ENCODE results near the gene SPATA9.

The SPATA9 gene

GRCh38 chr5:95626701-95627100, 56.1 kb downstream of the SPATA9 start:
- Histone ChIP-seq H3K9me3 (ENCODE audit: low read depth, low read length) (no peaks in the 10 kb centered on the region), H3K36me3 (ENCODE audit: insufficient read depth, low read length) (no peaks in the 10 kb centered on the region), H3K27ac (no peak overlapping the region), H3K9ac (ENCODE audit: insufficient read length) (no peak overlapping the region), H3K4me3 (no peak overlapping the region)
- no peak for TF ChIP-seq POLR2AphosphoS5 (IDR thresholded peaks at IDR 0.05; ENCODE audit: borderline replicate concordance, low read depth, low read length)
- no peak for TF ChIP-seq EZH2 (IDR thresholded peaks at IDR 0.05)
- TF ChIP-seq FOXP2 (optimal IDR thresholded peaks at IDR 0.05; ENCODE audit: control extremely low read depth, extremely low read length, insufficient read depth): no peak
- DNase-seq (ENCODE audit: low read depth, low spot score): no peak

- Histone ChIP-seq H3K9me3 (ENCODE audit: low read depth, low read length) (no peaks in the 10 kb centered on the region), H3K9ac (ENCODE audit: insufficient read length) (no peak overlapping the region), H3K36me3 (ENCODE audit: insufficient read depth, low read length) (no peaks in the 10 kb centered on the region), H3K27ac (no peak overlapping the region), H3K4me3 (no peak overlapping the region)
- DNase-seq (ENCODE audit: low read depth, low spot score): no peak
- no peak for TF ChIP-seq POLR2AphosphoS5 (IDR thresholded peaks at IDR 0.05; ENCODE audit: borderline replicate concordance, low read depth, low read length)
- no peak for TF ChIP-seq EZH2 (IDR thresholded peaks at IDR 0.05)
- no peak for TF ChIP-seq FOXP2 (optimal IDR thresholded peaks at IDR 0.05; ENCODE audit: control extremely low read depth, extremely low read length, insufficient read depth)
Observed at GRCh38 chr5:95624368-95624767, 58.4 kb downstream of the SPATA9 start.

GRCh38 chr5:95623706-95624105, 59.1 kb downstream of the SPATA9 start:
- no peaks in the 10 kb centered on the region for H3K36me3 ChIP-seq (ENCODE audit: insufficient read depth, low read length)
- no peak overlapping the region for H3K27ac ChIP-seq
- no peaks in the 10 kb centered on the region for H3K9me3 ChIP-seq (ENCODE audit: low read depth, low read length)
- DNase-seq (ENCODE audit: low read depth, low spot score): no peak
- TF ChIP-seq EZH2 (IDR thresholded peaks at IDR 0.05): no peak
- no peak overlapping the region for H3K9ac ChIP-seq (ENCODE audit: insufficient read length)
- no peak overlapping the region for H3K4me3 ChIP-seq

- Histone ChIP-seq H3K9me3 (ENCODE audit: low read depth, low read length) (no peaks in the 10 kb centered on the region), H3K36me3 (ENCODE audit: insufficient read depth, low read length) (no peaks in the 10 kb centered on the region), H3K9ac (ENCODE audit: insufficient read length) (no peak overlapping the region), H3K27ac (no peak overlapping the region), H3K4me3 (no peak overlapping the region)
- TF ChIP-seq FOXP2 (optimal IDR thresholded peaks at IDR 0.05; ENCODE audit: control extremely low read depth, extremely low read length, insufficient read depth): no peak
- no peak for TF ChIP-seq EZH2 (IDR thresholded peaks at IDR 0.05)
- no peak for TF ChIP-seq POLR2AphosphoS5 (IDR thresholded peaks at IDR 0.05; ENCODE audit: borderline replicate concordance, low read depth, low read length)
- DNase-seq (ENCODE audit: low read depth, low spot score): no peak
Observed at GRCh38 chr5:95621839-95622629, 60.8 kb downstream of the SPATA9 start.

DNA sequence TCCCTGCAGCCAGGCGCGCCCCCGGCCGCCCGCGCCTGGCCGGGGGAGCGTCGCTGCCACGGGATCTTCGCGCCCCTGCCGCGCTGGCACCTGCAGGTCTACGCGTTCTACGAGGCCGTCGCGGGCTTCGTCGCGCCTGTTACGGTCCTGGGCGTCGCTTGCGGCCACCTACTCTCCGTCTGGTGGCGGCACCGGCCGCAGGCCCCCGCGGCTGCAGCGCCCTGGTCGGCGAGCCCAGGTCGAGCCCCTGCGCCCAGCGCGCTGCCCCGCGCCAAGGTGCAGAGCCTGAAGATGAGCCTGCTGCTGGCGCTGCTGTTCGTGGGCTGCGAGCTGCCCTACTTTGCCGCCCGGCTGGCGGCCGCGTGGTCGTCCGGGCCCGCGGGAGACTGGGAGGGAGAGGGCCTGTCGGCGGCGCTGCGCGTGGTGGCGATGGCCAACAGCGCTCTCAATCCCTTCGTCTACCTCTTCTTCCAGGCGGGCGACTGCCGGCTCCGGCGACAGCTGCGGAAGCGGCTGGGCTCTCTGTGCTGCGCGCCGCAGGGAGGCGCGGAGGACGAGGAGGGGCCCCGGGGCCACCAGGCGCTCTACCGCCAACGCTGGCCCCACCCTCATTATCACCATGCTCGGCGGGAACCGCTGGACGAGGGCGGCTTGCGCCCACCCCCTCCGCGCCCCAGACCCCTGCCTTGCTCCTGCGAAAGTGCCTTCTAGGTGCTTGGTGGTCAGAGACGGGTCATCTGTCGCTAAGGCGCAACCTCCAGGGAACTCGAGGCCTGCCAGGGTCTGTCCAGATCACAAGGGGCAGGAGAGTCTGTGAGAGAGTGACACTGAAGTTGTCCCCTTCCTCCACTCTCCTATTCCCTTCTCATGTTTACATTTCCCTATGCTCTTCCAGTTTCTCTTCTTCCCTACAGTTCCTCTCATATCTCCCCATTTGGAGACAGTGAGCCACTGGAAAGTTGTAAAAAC, 61.6 kb downstream of the SPATA9 start:
- DNase-seq (ENCODE audit: low read depth, low spot score): no peak
- Histone ChIP-seq H3K9ac (ENCODE audit: insufficient read length) (no peak overlapping the region), H3K9me3 (ENCODE audit: low read depth, low read length) (no peaks in the 10 kb centered on the region), H3K4me3 (no peak overlapping the region), H3K36me3 (ENCODE audit: insufficient read depth, low read length) (no peaks in the 10 kb centered on the region), H3K27ac (no peak overlapping the region)
- TF ChIP-seq EZH2 (IDR thresholded peaks at IDR 0.05) (no peak), FOXP2 (optimal IDR thresholded peaks at IDR 0.05; ENCODE audit: control extremely low read depth, extremely low read length, insufficient read depth) (no peak), POLR2AphosphoS5 (IDR thresholded peaks at IDR 0.05; ENCODE audit: borderline replicate concordance, low read depth, low read length) (no peak)

GRCh38 chr5:95620030-95620869, 62.5 kb downstream of the SPATA9 start, which contains the start of gene GPR150:
GPR150 (plus strand) TSS chr5:95620087; CDS start chr5:95620276, 189 bp downstream.
- TF ChIP-seq EZH2 (IDR thresholded peaks at IDR 0.05): no peak
- TF ChIP-seq FOXP2 (optimal IDR thresholded peaks at IDR 0.05; ENCODE audit: control extremely low read depth, extremely low read length, insufficient read depth): no peak
- no peak for TF ChIP-seq POLR2AphosphoS5 (IDR thresholded peaks at IDR 0.05; ENCODE audit: borderline replicate concordance, low read depth, low read length)
- H3K36me3 ChIP-seq (ENCODE audit: insufficient read depth, low read length): no peaks in the 10 kb centered on the region
- H3K9ac ChIP-seq (ENCODE audit: insufficient read length): no peak within 1 kb of the TSS
- H3K9me3 ChIP-seq (ENCODE audit: low read depth, low read length): no peaks in the 10 kb centered on the region
- H3K27ac ChIP-seq: no peak within 1 kb of the TSS
- DNase-seq (ENCODE audit: low read depth, low spot score): no peak
- H3K4me3 ChIP-seq: no peak within 1 kb of the TSS

DNA sequence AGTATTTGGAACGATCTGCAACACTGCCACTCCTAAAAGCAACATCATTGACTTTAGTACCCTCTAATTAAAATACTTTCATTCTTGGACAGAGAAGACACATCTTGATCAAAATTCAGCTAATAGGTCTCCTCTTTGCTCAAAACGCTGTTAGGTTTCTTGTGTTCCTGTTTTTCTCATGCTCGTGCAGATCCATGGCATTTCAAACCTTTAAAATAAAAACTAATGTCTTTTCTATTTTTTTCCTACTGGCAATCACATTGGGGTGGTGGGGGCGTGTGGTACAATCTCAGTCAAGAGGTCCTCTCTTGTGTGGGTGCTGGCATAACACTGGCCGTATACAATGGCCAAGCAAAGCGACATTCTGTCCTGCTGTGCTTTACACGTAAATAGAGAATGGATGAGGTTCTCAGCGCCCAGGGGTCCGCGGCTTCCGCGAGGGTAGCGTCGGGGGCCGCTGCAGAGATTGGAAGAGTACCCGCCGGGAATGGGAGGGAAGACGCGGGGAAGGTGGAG, 63.2 kb downstream of the SPATA9 start:
- H3K36me3 ChIP-seq (ENCODE audit: insufficient read depth, low read length): no peaks in the 10 kb centered on the region
- no peak overlapping the region for H3K9ac ChIP-seq (ENCODE audit: insufficient read length)
- H3K27ac ChIP-seq: no peak overlapping the region
- TF ChIP-seq FOXP2 (optimal IDR thresholded peaks at IDR 0.05; ENCODE audit: control extremely low read depth, extremely low read length, insufficient read depth) (no peak), EZH2 (IDR thresholded peaks at IDR 0.05) (no peak), POLR2AphosphoS5 (IDR thresholded peaks at IDR 0.05; ENCODE audit: borderline replicate concordance, low read depth, low read length) (no peak)
- no peak overlapping the region for H3K4me3 ChIP-seq
- DNase-seq (ENCODE audit: low read depth, low spot score): no peak
- no peaks in the 10 kb centered on the region for H3K9me3 ChIP-seq (ENCODE audit: low read depth, low read length)

Data from SK-N-MC (cell line).